NCI-H2107 treated with DMSO at 0.1 percent for 48 hours (cell line): ENCODE measurements around the gene RTF1.
"Not testable (repeated sequence)": the region's sequence is repeated elsewhere in the genome, so short reads cannot be mapped to it uniquely, and the experiment has no call there.

ENCODE experiments used
- DNase-seq: peaks from one replicate; lab custom pipeline; 2025; ENCODE audit not compliant: unreplicated experiment; lab: John Stamatoyannopoulos, UW

RTF1 gene

GRCh38 chr15:41416742-41417417, at the start of gene RTF1:
TSS of gene RTF1 (plus strand) at chr15:41417095. CDS start at chr15:41417116, 21 bp downstream.
- peak; percentile 26 for DNase-seq

- no peak for DNase-seq
These were observed 49.5 kb upstream of the RTF1 start for GRCh38 chr15:41367418-41367817.

DNA sequence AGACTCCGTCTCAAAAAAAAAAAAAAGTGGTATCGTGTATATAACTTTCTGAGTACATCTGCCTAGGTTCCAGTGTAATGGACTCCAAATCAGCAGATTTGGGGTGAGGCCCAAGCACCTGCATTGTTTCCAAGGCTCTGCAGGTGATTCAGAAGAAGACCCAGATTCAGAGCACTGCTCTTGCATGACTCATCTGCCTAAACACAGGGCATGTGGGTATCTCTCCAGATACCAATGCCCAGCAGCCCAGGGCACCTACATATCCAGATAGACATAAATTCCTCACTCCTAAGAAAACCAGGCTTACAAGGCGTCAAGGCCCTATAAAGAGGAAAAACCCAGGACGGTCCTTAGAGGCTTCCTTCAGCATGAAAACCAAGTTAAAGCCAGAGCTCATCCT, 38.9 kb upstream of the RTF1 start:
- no peak for DNase-seq

- not testable (repeated sequence) for DNase-seq
These were observed 32.7 kb upstream of the RTF1 start for GRCh38 chr15:41383974-41384749.

GRCh38 chr15:41387646-41388045, 29.2 kb upstream of the RTF1 start:
- DNase-seq: no peak

DNA sequence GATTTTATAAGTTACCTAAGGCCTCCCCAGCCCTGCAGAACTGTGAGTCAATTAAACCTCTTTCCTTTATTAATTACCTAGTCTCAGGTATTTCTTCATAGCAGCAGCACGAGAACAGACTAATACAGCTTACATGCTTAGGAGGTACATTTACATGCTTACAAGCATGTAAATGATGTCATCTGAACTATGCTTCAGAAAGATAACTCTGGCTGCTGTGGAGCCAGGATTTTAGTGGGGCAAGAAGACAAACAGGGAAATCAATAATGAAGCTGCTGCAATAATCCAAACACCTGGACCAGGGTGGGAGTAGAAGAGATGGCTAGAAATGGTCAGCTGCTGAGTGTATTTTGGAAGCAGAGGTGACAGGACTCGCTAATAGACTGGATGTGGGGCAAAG, 24.2 kb upstream of the RTF1 start:
- no peak for DNase-seq

GRCh38 chr15:41394924-41395323, 22.0 kb upstream of the RTF1 start:
- no peak for DNase-seq

- no peak for DNase-seq
These were observed 20.8 kb upstream of the RTF1 start for GRCh38 chr15:41396111-41396510.

- no peak for DNase-seq
These were observed 15.0 kb upstream of the RTF1 start for GRCh38 chr15:41401904-41402267.

DNA sequence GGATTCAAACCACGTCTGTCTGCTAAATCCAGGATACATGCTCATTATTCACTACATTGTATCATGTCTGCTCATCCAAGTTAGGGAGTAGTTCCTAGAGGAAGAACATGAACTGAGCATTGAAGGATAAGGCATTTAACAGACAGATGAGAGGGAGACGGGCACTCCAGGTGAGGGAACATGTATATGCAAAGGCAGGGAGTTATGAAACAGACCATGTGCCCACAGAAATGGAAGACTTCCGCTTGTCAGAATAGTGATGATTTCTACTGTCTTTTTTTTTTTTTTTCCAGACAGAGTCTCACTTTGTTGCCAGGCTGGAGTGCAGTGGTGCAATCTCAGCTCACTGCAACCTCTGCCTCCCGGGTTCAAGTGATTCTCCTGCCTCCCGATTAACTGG, 9.6 kb upstream of the RTF1 start:
- no peak for DNase-seq

- no peak for DNase-seq
These were observed 8.7 kb upstream of the RTF1 start for GRCh38 chr15:41408234-41408641.

DNA sequence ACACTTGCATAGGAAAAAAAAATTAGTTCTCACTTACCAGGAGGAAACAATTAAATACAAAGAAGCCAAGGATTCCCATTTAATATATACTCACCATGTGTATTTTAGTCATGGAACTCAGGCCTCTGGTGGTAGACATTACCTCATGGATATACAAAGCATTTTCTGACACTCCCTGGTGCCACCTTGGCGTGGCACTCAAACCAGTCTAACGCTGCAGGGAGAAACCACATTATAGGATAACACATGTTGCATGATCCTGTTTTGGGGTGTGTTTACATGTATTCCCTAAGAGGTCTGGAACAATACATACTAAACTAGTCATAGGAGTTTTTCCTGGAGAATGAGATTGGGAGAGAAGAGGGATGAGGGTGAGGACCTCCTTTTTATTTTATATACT, 5.9 kb upstream of the RTF1 start:
- DNase-seq: no peak

- no peak for DNase-seq
These were observed 5.5 kb upstream of the RTF1 start for GRCh38 chr15:41411441-41411840.

GRCh38 chr15:41416128-41416741, 660 bp upstream of the RTF1 start:
- DNase-seq: no peak

DNA sequence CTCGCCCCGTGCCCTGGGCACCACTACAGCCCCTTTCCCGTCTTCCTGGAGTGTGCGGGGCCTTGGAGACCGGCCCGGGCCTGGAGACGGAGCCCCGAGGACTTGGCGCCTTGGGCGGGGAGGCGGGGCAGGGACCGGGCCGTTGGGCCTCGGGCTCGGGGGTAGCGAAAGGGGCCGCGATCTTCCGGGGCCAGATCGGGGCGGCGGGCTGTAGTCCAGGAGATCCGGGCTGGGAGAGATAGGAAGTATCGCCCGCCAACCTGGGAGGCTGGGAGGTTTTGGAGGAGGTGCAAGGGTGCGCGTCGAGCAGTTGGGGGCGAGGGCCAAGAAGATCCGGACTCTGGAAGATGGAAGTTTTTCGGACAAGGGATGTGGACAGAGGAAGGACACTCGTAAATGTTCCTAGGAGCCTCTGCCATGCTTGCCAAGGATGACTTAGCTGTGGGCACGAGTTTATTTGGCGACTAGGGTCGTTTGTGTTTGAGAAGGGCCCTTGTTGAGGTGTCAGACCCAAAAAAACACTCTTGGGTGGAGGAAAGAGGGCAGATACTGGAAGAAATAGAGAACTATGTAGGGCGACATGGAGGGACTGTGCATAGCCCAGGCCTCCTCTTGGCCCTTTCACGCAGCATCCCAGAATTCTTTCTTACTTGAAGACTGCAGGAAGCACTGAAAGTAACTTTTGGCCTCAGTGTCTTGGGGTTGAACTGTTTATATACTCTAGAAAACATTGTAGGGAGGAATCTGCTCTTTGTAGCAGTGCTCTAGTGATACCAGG, 712 bp downstream of the RTF1 start:
- DNase-seq: no peak

DNA sequence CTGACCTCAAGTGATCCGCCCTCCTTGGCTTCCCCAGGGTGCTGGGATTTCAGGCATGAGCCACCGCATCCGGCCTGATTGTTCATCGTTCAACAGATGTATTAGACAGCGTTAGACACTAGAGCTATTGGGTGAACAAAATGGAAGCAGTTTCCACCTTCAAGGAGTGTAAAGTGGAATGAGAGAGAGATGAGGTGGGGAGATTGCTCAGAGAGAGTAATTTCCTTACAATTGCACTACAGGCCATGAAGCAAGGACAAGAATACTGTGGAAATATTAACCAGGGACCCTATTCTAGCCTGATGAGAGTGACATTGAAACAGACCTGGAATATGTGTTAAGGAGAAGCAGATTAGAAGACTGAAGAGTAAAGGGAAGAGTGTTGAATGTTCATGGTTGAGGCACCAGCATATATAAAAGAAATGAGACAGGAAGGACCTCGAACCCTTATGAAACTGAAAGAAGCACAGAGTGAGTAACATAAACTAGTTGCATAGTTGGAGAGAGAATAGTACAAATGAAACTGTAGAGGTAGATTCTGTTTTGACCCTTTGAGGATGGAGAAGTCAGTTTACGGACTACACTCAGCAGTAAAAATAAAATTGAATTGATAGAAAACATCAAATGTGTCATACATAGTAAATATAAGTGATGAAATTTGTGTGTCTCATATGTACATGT, 7.2 kb downstream of the RTF1 start:
- DNase-seq: no peak

DNA sequence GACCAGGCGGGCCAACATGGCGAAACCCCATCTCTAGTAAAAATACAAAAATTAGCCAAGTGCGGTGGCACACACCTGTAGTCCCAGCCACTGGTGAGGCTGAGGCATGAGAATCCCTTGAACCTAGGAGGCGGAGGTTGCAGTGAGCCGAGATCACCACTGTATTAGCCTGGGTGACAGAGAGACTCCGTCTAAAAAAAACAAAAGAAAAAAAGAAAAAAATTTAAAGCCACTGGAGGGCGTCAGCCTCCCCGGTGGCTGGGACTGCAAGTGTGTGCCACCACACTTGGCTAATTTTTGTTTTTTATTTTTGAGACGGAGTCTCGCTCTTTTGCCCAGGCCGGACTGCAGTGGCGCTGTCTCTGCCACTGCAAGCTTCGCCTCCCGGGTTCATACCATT, 7.9 kb downstream of the RTF1 start:
- no peak for DNase-seq

- DNase-seq: not testable (repeated sequence)
These were observed 9.0 kb downstream of the RTF1 start for GRCh38 chr15:41425907-41426306.

- no peak for DNase-seq
These were observed 12.4 kb downstream of the RTF1 start for GRCh38 chr15:41429003-41429890.
